Tibial nerve (tissue), 4 donors: ENCODE data around the gene CACNA1I. TPM values are rescaled to one million over a fixed set of nuclear protein-coding genes. Genes with fewer than 3 reads are reported as not detected.

Experiments
- DNase-seq, 2 donors: peaks; one replicate each; pipeline ENCODE4 v3.0.0-alpha.2; 2019; ENCODE audit warnings: low spot score in 2 of 2
- H3K27ac ChIP-seq, 4 donors: fragments of 200-600 bp; sonication (generic) in 3 of 4; one replicate each; pipeline ENCODE4 v1.5.1; 2017 to 2019; ENCODE audit warnings: mild to moderate bottlenecking in 1 of 4
- H3K27me3 ChIP-seq, 2 donors: fragments of 200-600 bp; sonication (generic) in 1 of 2; one replicate each; pipeline versions ENCODE4 v1.5.1 to v1.6.0; 2017 to 2019
- H3K36me3 ChIP-seq, 3 donors: fragments of 200-600 bp; sonication (generic); one replicate each; pipeline ENCODE4 v1.5.1; 2018 to 2019
- H3K4me1 ChIP-seq, 4 donors: fragments of 200-600 bp; sonication (generic) in 3 of 4; one replicate each; pipeline ENCODE4 v1.5.1; 2017 to 2019
- H3K4me3 ChIP-seq, 4 donors: fragments of 200-600 bp; sonication (generic) in 3 of 4; one replicate each; pipeline ENCODE4 v1.5.1; 2017 to 2019; ENCODE audit warnings: mild to moderate bottlenecking in 1 of 4, moderate library complexity in 1 of 4
- H3K9me3 ChIP-seq, 4 donors: fragments of 200-600 bp; sonication (generic) in 3 of 4; one replicate each; pipeline ENCODE4 v1.5.1; 2017 to 2019
- CTCF ChIP-seq, 5 experiments: fragments of 200-600 bp in 3 of 5; fragments of 450-650 bp in 2 of 5; sonication (generic) in 3 of 5; IDR thresholded peaks; one replicate each; pipeline ENCODE4 v1.5.1; 2016 to 2019; ENCODE audit warnings: antibody characterized with exemption in 5 of 5, mild to moderate bottlenecking in 3 of 5, moderate library complexity in 2 of 5
- EP300 ChIP-seq, 2 donors: sonication (generic); formaldehyde crosslinking; IDR thresholded peaks; one replicate each; pipeline ENCODE4 v1.6.1; 2017; ENCODE audit warnings: antibody characterized with exemption in 2 of 2, mild to moderate bottlenecking in 1 of 2
- POLR2A ChIP-seq, 2 donors: fragments of 450-650 bp; IDR thresholded peaks; one replicate each; pipeline ENCODE4 v1.6.1; 2017; ENCODE audit warnings: antibody characterized with exemption in 2 of 2, mild to moderate bottlenecking in 2 of 2, moderate library complexity in 2 of 2
- WGBS, 2 donors: methylation state at CpG; one replicate each; pipeline ENCODE4 v1.1.5; 2018; 5-methylcytosine and 5-hydroxymethylcytosine counted together
- total RNA-seq, 4 donors: library from RNA; depleted of rRNA; stranded (reverse); fragments of >200 nt; gene quantifications; one replicate each; pipeline ENCODE4 v1.1.0, GENCODE V29; 2016

Gene CACNA1I
- total RNA-seq, 4 donors from 2014 or later = 0.42 to 0.78 (median 0.52) TPM

- no peaks in the 10 kb centered on the region for H3K27me3 ChIP-seq
- no peak for DNase-seq
- 88 to 89% methylated on average over 12 of the region's 12 CpGs for WGBS, 2 donors
Observed at GRCh38 chr22:39677967-39678366, 107.4 kb downstream of the CACNA1I start.

GRCh38 chr22:39678862-39679490, 108.4 kb downstream of the CACNA1I start:
- Histone ChIP-seq H3K4me3 (no peak overlapping the region), H3K4me1 (no peaks in the 10 kb centered on the region), H3K9me3 (no peaks in the 10 kb centered on the region), H3K27me3 (no peaks in the 10 kb centered on the region), H3K27ac (no peak overlapping the region), H3K36me3 (peaks cover 0 to 4% (median 0%) of the 10 kb centered on the region in 3 donors)
- TF ChIP-seq POLR2A (IDR thresholded peaks at IDR 0.05) (no peak), CTCF (IDR thresholded peaks at IDR 0.05) (no peak), EP300 (IDR thresholded peaks at IDR 0.05) (no peak)
- 88 to 91% methylated on average over 35 to 46 of the region's 47 CpGs for WGBS, 2 donors
- DNase-seq = no peak

More at GRCh38 chr22:39677967-39678366, 107.4 kb downstream of the CACNA1I start:
- H3K9me3 ChIP-seq = peaks cover 0 to 10% (median 0%) of the 10 kb centered on the region in 4 donors
- no peak overlapping the region for H3K27ac ChIP-seq
- TF ChIP-seq CTCF (IDR thresholded peaks at IDR 0.05) (no peak), POLR2A (IDR thresholded peaks at IDR 0.05) (no peak), EP300 (IDR thresholded peaks at IDR 0.05) (no peak)
- H3K36me3 ChIP-seq = peaks cover 0 to 12% (median 0%) of the 10 kb centered on the region in 3 donors
- no peak overlapping the region for H3K4me3 ChIP-seq
- H3K4me1 ChIP-seq = no peaks in the 10 kb centered on the region

GRCh38 chr22:39679652-39680051, 109.1 kb downstream of the CACNA1I start:
- no peaks in the 10 kb centered on the region for H3K4me1 ChIP-seq
- no peaks in the 10 kb centered on the region for H3K36me3 ChIP-seq
- peaks cover 0 to 7% of the 10 kb centered on the region in 2 donors for H3K27me3 ChIP-seq
- WGBS, 2 donors = 85 to 91% methylated on average over 11 to 17 of the region's 17 CpGs
- DNase-seq = no peak
- H3K9me3 ChIP-seq = no peaks in the 10 kb centered on the region
- TF ChIP-seq POLR2A (IDR thresholded peaks at IDR 0.05) (no peak), CTCF (IDR thresholded peaks at IDR 0.05) (no peak), EP300 (IDR thresholded peaks at IDR 0.05) (no peak)
- no peak overlapping the region for H3K27ac ChIP-seq
- no peak overlapping the region for H3K4me3 ChIP-seq

GRCh38 chr22:39680486-39680885, 109.9 kb downstream of the CACNA1I start:
- Histone ChIP-seq H3K9me3 (no peaks in the 10 kb centered on the region), H3K4me1 (peaks cover 0 to 7% (median 0%) of the 10 kb centered on the region in 4 donors), H3K36me3 (no peaks in the 10 kb centered on the region), H3K27me3 (peaks cover 0 to 15% of the 10 kb centered on the region in 2 donors), H3K4me3 (no peak overlapping the region), H3K27ac (no peak overlapping the region)
- TF ChIP-seq CTCF (IDR thresholded peaks at IDR 0.05) = no peak
- no peak for TF ChIP-seq EP300 (IDR thresholded peaks at IDR 0.05)
- no peak for TF ChIP-seq POLR2A (IDR thresholded peaks at IDR 0.05)
- no peak for DNase-seq
- 80 to 86% methylated on average over 6 to 9 of the region's 9 CpGs for WGBS, 2 donors

GRCh38 chr22:39681038-39681861, 110.7 kb downstream of the CACNA1I start:
- WGBS, 2 donors = 84 to 85% methylated on average over 16 to 18 of the region's 18 CpGs
- TF ChIP-seq POLR2A (IDR thresholded peaks at IDR 0.05) = no peak
- no peak for TF ChIP-seq EP300 (IDR thresholded peaks at IDR 0.05)
- no peak for TF ChIP-seq CTCF (IDR thresholded peaks at IDR 0.05)
- Histone ChIP-seq H3K27me3 (peaks cover 0 to 18% of the 10 kb centered on the region in 2 donors), H3K36me3 (no peaks in the 10 kb centered on the region), H3K4me3 (no peak overlapping the region), H3K9me3 (no peaks in the 10 kb centered on the region), H3K27ac (no peak overlapping the region), H3K4me1 (peaks cover 0 to 8% (median 0%) of the 10 kb centered on the region in 4 donors)
- DNase-seq = no peak
